Subcutaneous abdominal adipose tissue (tissue), 5 donors: ENCODE measurements around the gene GP5.

Source experiments
- H3K27ac ChIP-seq: one replicate; pipeline ENCODE4 v1.7.0; 2013; ENCODE audit warnings: low read depth, mild to moderate bottlenecking, inconsistent platforms, low read length, moderate library complexity
- H3K27me3 ChIP-seq, 5 donors: one replicate each; pipeline ENCODE4 v1.7.0; 2013; ENCODE audit warnings: low read length in 5 of 5, inconsistent platforms in 1 of 5; ENCODE audit not compliant: control insufficient read depth in 5 of 5, insufficient read depth in 4 of 5
- H3K36me3 ChIP-seq, 5 donors: one replicate each; pipeline ENCODE4 v1.7.0; 2013; ENCODE audit warnings: low read length in 5 of 5; ENCODE audit not compliant: control insufficient read depth in 5 of 5, insufficient read depth in 5 of 5
- H3K4me1 ChIP-seq, 5 donors: one replicate each; pipeline ENCODE4 v1.7.0; 2013; ENCODE audit warnings: low read length in 5 of 5, mild to moderate bottlenecking in 3 of 5, moderate library complexity in 1 of 5; ENCODE audit not compliant: control insufficient read depth in 5 of 5, insufficient read depth in 5 of 5
- H3K4me3 ChIP-seq, 5 donors: one replicate each; pipeline ENCODE4 v1.7.0; 2013; ENCODE audit warnings: low read length in 5 of 5, low read depth in 1 of 5
- H3K9ac ChIP-seq, 5 donors: one replicate each; pipeline ENCODE4 v1.7.0; 2013; ENCODE audit warnings: low read length in 5 of 5, mild to moderate bottlenecking in 4 of 5, moderate library complexity in 3 of 5
- H3K9me3 ChIP-seq, 5 donors: one replicate each; pipeline ENCODE4 v1.7.0; 2013; ENCODE audit warnings: low read length in 5 of 5; ENCODE audit not compliant: control insufficient read depth in 5 of 5
- donor health status: healthy.
- donor health status: healthy.
- donor health status: healthy.
- donor health status: healthy.
- donor health status: healthy.

GP5 gene

DNA sequence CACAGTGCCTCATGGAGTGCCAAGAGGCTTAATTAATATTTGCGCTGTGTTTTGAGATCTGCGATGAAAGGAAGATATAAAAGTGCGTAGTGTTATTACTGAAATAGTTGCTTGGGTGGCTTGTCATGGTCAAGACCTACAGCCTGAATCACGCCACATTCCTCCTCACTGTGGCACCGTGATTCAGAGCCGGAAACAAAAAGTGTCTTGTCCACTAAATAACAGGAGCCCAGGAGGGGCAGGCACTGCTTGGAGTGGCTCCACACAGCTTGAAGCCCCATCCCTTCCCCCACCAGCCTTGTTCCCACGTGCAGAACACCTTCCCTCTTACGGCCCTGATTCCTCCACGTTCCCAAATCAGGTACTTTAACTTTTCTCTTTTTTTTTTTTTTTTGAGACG, 28.3 kb downstream of the GP5 start:
- Histone ChIP-seq H3K27ac (no peak overlapping the region), H3K4me1 (peaks cover 0 to 7% (median 0%) of the 10 kb centered on the region in 5 donors), H3K4me3 (no peak overlapping the region), H3K27me3 (peaks cover 10 to 32% (median 28%) of the 10 kb centered on the region in 5 donors), H3K36me3 (no peaks in the 10 kb centered on the region), H3K9ac (no peak overlapping the region), H3K9me3 (no peaks in the 10 kb centered on the region)

DNA sequence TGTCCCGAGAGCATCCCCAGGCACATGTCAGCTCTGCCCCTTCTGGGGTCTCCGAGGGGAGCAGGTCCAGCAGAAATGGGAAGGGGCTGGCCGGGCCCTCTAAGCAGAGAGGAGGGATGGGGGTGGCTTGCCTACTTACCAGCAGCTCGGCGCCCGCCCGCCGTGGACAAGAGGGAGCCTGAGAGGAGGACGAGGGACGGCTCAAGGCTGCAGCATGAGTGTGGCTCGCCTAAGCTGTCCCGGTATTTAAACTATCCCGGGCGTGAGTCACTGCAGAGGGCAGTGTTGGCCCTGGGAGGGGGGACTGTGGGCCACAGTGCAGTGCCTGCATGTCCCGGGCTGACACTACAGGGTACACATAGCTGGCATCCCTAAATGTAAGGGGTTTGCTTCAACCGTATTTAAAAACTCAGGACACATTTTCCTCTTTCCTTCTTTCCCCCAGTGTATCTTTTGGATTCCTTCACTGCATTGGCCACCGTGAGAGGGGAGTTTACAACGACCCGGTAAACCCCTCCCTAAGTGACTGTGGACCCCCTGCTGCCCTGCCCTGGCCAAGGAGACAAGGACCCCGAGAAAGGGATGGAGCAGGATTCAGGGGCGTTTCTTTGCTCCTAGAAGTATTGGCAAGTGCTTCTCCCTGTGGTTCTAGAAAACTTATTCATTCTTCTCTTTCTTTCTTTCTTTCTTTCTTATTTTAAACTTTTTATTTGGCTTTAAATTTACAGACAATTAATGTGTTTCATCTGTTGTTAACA, 29.4 kb downstream of the GP5 start, which contains the start of gene LRRC15:
Gene LRRC15 (minus strand): TSS at position 222 of the 758 bp plus-strand sequence. CDS start 8,700 bp downstream, outside the sequence.
- no peaks in the 10 kb centered on the region for H3K9me3 ChIP-seq

DNA sequence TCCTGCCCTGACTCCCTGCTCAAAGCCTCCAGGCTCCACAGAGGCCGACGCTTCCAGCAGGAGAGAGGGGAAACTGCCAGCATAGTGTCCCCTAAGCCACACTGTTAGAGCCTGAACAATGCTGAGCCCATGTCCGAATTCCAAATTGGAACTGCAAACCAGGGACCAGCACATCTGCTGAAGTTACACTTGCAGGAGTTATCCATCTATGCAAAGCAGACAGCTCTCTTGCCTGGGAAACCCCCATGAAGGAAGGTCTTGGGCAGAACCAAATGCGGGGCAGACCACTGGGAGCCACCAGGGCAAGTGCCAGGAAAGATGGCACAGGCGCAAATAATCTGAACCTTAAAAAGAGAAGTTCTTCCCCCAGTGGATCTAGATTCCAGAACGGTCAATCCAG, 30.1 kb downstream of the GP5 start:
- no peaks in the 10 kb centered on the region for H3K36me3 ChIP-seq
- no peak overlapping the region for H3K9ac ChIP-seq
- H3K27me3 ChIP-seq: peaks cover 10 to 32% (median 24%) of the 10 kb centered on the region in 5 donors
- peaks cover 0 to 18% (median 10%) of the 10 kb centered on the region in 5 donors for H3K4me1 ChIP-seq
- no peaks in the 10 kb centered on the region for H3K9me3 ChIP-seq
- H3K27ac ChIP-seq: no peak overlapping the region
- H3K4me3 ChIP-seq: no peak overlapping the region

More for the DNA sequence above, 29.4 kb downstream of the GP5 start, which contains the start of gene LRRC15:
- peaks cover 10 to 32% (median 24%) of the 10 kb centered on the region in 5 donors for H3K27me3 ChIP-seq
- H3K9ac ChIP-seq: no peak within 1 kb of the TSS
- no peak within 1 kb of the TSS for H3K4me3 ChIP-seq
- H3K27ac ChIP-seq: no peak within 1 kb of the TSS
- peaks cover 0 to 11% (median 5%) of the 10 kb centered on the region in 5 donors for H3K4me1 ChIP-seq
- H3K36me3 ChIP-seq: no peaks in the 10 kb centered on the region

DNA sequence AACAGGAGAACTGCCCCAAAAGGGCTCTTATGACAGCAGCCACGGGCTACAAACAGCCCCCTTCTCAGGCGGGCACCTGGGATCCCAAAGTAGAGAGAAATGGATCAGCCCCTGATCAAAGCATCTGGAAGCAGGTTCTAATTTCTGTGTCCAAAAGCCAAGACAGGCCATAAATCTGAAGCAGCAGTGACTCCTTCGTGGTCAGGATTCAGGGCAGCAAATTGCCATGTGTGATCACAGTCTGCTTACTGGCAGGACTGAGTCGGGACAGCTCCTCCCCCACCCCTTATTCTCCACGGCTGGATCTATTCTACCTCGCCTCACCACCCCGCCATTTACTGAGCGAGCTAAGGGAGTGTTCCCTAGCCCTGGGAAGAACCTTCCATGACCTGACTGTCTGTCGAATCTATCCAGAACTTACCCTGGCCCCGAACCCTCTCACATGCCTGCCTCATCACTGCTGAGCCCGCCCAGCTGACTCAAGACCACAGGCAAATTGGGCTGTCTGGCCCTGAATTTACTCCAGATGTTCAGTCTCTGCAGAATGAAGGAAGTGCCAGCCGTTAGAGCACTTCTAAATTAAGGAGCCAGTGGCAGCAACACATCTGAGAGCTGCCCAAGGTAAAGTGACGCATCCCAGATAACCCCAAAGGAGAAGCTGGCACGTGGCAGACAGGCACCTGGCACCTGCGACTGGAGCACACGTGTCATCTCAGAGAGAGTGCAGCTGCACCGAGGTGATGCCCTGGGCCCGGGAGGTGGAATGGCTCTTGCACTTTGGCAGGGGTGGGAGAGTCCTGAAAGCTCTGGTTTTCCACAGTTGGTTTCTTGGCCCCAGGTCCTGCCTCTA, 30.8 kb downstream of the GP5 start:
- H3K27ac ChIP-seq: no peak overlapping the region
- H3K9ac ChIP-seq: no peak overlapping the region
- H3K9me3 ChIP-seq: no peaks in the 10 kb centered on the region
- peaks cover 10 to 32% (median 22%) of the 10 kb centered on the region in 5 donors for H3K27me3 ChIP-seq
- no peaks in the 10 kb centered on the region for H3K36me3 ChIP-seq
- H3K4me1 ChIP-seq: peaks cover 0 to 19% (median 10%) of the 10 kb centered on the region in 5 donors
- H3K4me3 ChIP-seq: no peak overlapping the region

DNA sequence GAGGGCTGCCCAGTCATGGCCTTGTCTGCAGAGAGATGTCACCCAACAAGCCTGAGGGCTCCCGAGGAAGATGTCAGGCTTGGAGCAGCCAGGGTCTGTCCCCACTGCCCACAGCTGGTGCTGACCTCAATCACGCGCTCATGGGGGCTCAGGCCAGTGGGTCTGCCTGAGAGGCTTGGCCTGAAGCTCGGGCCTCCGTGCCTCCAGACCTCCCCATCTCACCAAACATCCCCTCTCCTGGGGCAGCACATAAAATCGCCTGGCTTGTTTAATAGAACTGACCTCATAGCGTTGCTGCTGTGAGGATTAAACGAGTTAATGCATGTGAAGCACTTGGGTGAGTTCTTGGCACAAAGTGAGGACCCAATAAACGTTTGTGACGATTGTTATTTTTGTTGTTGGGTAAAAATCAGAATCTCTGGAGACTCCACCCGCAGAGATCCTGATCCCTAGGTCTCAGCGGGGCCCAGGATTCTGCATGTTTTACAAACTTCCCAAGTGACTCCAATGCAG, 33.0 kb downstream of the GP5 start:
- Histone ChIP-seq H3K27ac (no peak overlapping the region), H3K36me3 (no peaks in the 10 kb centered on the region), H3K9ac (no peak overlapping the region), H3K4me1 (peaks cover 0 to 19% (median 10%) of the 10 kb centered on the region in 5 donors), H3K4me3 (no peak overlapping the region), H3K27me3 (peaks cover 10 to 30% (median 19%) of the 10 kb centered on the region in 5 donors), H3K9me3 (no peaks in the 10 kb centered on the region)

DNA sequence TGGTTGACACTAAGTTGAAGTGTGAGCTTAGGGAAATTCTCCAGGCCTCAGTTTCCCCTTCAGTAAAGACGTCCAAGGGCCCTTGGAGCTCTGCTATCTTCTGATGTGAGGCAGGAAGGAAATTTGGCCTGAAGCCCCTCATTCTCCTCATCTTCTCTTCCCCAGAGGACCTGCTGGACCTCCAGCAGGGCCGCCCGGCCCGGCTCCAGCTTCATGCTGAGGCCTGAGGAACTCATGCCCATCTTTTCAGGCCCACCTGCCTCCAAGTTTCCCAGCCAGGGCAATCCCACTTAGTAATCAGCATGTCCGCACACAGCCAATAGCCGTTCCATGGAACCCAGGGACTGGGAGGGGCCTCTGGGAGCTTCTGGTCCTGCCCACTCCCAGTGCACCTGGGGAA, 33.5 kb downstream of the GP5 start:
- Histone ChIP-seq H3K9me3 (no peaks in the 10 kb centered on the region), H3K27ac (no peak overlapping the region), H3K4me3 (no peak overlapping the region), H3K36me3 (no peaks in the 10 kb centered on the region), H3K9ac (no peak overlapping the region), H3K27me3 (peaks cover 10 to 26% (median 17%) of the 10 kb centered on the region in 5 donors), H3K4me1 (peaks cover 0 to 19% (median 10%) of the 10 kb centered on the region in 5 donors)

DNA sequence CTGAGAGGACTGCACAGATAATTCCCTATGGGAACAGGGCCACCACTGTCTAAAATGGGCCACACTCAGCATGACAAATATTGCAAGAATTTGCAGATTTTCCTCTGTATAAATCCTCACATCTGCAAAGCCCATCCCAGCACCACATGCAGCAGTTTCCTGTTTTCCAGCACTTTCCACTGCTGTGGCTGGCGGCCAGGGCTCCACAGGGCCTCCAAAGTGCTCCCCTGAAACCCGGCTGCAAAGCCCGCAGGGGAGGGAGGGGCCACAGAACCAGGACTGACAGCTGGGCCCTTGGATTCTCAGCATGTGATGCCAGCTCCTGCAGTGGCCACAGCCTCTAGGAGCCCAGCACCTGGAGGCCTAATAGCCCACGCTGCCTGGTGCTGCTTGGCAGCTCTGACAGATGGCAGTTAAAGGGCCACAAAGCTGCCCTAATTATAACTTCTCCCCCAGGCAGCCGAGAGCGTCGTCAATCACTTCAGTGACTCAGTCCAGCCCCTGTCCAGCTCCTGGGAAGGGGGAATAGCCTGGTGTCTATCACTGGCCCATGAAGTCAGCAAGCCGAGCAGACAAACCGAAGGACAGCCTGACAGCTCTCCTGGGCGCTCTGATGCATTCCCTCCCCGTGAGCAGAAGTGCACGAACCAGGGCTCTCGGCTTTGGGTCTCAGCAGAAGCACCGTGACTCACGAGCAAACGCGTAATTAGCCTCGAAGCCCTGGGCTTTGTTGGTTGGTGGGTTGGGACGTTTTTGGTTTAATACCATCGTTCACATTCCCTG, 34.2 kb downstream of the GP5 start:
- Histone ChIP-seq H3K4me3 (no peak overlapping the region), H3K9ac (no peak overlapping the region), H3K27ac (no peak overlapping the region), H3K27me3 (peaks cover 10 to 26% (median 12%) of the 10 kb centered on the region in 5 donors), H3K36me3 (no peaks in the 10 kb centered on the region), H3K9me3 (no peaks in the 10 kb centered on the region), H3K4me1 (peaks cover 0 to 18% (median 10%) of the 10 kb centered on the region in 5 donors)

DNA sequence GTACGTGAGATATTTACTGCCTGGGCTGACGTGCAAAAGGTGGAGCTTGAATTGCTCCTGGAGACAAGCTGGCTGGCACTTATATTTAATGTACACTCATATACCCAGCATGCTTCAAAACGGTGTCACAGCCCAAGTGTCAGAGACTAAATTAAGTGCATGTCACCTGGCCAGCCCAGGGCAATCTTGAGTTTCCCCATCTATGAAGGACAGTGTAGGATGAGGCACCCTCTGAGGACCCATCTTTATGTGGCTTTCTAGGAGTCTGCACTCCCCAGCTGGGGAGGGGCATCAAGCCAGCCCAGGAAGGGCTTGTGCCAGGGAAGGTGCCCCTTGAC, 34.8 kb downstream of the GP5 start:
- H3K27me3 ChIP-seq: peaks cover 8 to 22% (median 12%) of the 10 kb centered on the region in 5 donors
- no peaks in the 10 kb centered on the region for H3K36me3 ChIP-seq
- no peak overlapping the region for H3K27ac ChIP-seq
- peaks cover 0 to 16% (median 10%) of the 10 kb centered on the region in 5 donors for H3K4me1 ChIP-seq
- H3K4me3 ChIP-seq: no peak overlapping the region
- no peak overlapping the region for H3K9ac ChIP-seq
- no peaks in the 10 kb centered on the region for H3K9me3 ChIP-seq

DNA sequence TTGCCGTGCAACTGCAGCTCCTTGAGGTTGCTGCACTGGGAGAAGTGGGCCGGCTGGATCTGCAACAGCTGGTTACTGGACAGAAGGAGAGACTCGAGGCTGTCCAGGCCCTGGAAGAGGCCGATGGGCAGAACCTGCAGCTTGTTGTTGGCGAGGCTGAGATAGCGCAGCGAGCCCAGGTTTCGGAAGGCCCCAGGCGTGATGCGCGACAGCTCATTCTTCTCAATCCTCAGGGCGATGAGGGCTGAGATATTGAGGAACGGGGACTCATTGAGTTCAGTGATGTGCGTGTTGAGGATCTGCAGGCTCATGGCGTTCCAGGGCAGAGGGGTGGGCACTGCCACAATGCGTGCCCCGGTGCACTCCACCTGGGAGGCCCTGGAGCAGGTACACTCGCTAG, 38.5 kb downstream of the GP5 start:
- H3K36me3 ChIP-seq: no peaks in the 10 kb centered on the region
- peaks cover 5 to 22% (median 12%) of the 10 kb centered on the region in 5 donors for H3K27me3 ChIP-seq

More for the DNA sequence above, 38.5 kb downstream of the GP5 start:
- H3K9ac ChIP-seq: no peak overlapping the region
- H3K4me1 ChIP-seq: peaks cover 0 to 15% (median 10%) of the 10 kb centered on the region in 5 donors
- no peaks in the 10 kb centered on the region for H3K9me3 ChIP-seq
- no peak overlapping the region for H3K4me3 ChIP-seq
- H3K27ac ChIP-seq: no peak overlapping the region
